Measurements from ENCODE around the gene ATP11A.
"Not testable (repeated sequence)": the region's sequence is repeated elsewhere in the genome, so short reads cannot be mapped to it uniquely, and the experiment has no call there.

Gene ATP11A

DNA sequence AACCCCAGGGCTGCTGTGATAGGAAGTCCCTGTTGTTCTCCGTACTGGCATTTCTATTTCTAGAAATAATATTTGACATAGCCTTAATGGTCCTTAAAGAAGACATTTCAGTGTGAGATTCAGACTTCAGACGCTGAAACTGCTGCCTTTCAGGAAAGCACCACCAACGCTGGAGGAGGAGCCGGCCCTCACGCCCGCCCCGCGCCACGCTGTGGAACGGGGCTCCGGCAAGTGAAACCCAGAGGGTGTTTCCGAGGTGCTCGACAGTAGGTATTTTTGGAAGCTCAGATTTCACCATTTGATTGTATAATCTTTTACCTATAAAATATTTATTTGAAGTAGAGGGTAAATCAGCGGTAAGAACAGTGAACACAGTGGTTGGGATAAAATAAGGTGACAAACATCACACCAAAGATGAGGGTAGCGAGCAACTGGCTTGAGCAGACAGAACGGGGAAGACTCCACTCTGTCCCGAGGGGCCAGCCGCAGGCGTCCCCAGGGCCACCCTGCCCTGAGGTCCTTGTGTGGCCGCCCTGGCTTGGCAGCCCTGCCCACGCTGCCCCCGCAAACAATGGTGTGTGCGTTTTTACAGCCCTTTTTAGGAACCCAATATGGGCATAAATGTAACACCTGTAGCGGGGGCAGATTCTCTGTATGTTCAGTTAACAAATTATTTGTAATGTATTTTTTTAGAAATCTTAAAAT is 193.6 kb downstream of the ATP11A start:
- peaks cover 3% of the 10 kb centered on the region for H3K4me1 ChIP-seq (ENCODE audit: insufficient read depth, insufficient read length)
- no peak overlapping the region for H3K9ac ChIP-seq (ENCODE audit: insufficient read length, low read depth)
- no peak for DNase-seq (ENCODE audit: low read depth, low spot score)
- no peaks in the 10 kb centered on the region for H3K9me3 ChIP-seq (ENCODE audit: insufficient read depth, low read length)
- no peak overlapping the region for H3K4me3 ChIP-seq (ENCODE audit: insufficient read length, low read depth)
- no peak for TF ChIP-seq ZNF274 (IDR thresholded peaks at IDR 0.05; ENCODE audit: low read depth, low read length)
- TF ChIP-seq SUZ12 (IDR thresholded peaks at IDR 0.05; ENCODE audit: extremely low read depth, insufficient read depth, insufficient read length): no peak
- TF ChIP-seq YY1 (IDR thresholded peaks at IDR 0.05; ENCODE audit: insufficient read depth, insufficient read length): no peak
- H3K27me3 ChIP-seq (ENCODE audit: insufficient read depth, insufficient read length): no peaks in the 10 kb centered on the region
- H3K36me3 ChIP-seq (ENCODE audit: insufficient read depth, insufficient read length, low read length): peaks cover 45% of the 10 kb centered on the region

DNA sequence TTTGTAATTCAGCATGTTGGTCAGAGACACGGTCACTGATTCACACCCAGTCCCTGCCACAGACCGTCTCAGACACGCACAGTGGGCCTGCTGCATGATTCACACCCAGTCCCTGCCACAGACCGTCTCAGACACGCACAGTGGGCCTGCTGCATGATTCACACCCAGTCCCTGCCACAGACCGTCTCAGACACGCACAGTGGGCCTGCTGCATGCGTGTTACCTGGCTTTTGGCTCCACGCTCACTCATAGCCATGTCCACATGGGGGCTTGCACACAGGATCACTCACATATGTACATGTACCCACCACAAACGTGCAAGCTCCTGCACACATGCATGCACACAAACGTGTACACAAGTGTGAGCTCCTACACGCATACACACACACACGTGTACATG is 194.9 kb downstream of the ATP11A start:
- peaks cover 36% of the 10 kb centered on the region for H3K36me3 ChIP-seq (ENCODE audit: insufficient read depth, insufficient read length, low read length)
- not testable (repeated sequence) for H3K4me1 ChIP-seq (ENCODE audit: insufficient read depth, insufficient read length); H3K27me3 ChIP-seq (ENCODE audit: insufficient read depth, insufficient read length); H3K9me3 ChIP-seq (ENCODE audit: insufficient read depth, low read length); H3K4me3 ChIP-seq (ENCODE audit: insufficient read length, low read depth); H3K9ac ChIP-seq (ENCODE audit: insufficient read length, low read depth); DNase-seq (ENCODE audit: low read depth, low spot score)

DNA sequence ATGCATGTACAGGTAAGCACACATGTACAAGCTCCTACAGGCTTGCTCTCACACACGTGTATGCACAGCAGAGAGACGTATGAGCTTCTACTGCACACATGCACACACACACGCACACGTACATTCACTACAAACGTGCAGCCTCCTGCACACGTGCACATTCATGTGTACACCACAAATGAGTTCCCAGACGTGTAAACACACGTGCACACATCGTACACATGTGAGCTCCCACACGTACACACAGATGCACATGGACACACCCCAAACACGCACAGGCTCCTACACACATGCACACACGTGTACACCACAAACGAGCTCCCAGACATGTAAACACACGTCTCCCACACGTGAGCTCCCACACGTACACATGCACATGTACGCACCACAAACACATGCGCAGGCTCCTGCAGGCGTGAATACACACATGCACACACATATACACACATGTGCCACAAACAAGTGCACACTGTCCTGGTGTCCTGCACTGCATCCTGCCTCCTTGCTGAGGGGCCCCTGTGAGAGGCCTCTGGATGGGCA is 195.5 kb downstream of the ATP11A start:
- no peak overlapping the region for H3K4me3 ChIP-seq (ENCODE audit: insufficient read length, low read depth)
- H3K27me3 ChIP-seq (ENCODE audit: insufficient read depth, insufficient read length): peaks cover 7% of the 10 kb centered on the region
- peaks cover 31% of the 10 kb centered on the region for H3K36me3 ChIP-seq (ENCODE audit: insufficient read depth, insufficient read length, low read length)
- no peak for TF ChIP-seq YY1 (IDR thresholded peaks at IDR 0.05; ENCODE audit: insufficient read depth, insufficient read length)
- H3K9ac ChIP-seq (ENCODE audit: insufficient read length, low read depth): no peak overlapping the region
- H3K4me1 ChIP-seq (ENCODE audit: insufficient read depth, insufficient read length): peaks cover 3% of the 10 kb centered on the region
- no peaks in the 10 kb centered on the region for H3K9me3 ChIP-seq (ENCODE audit: insufficient read depth, low read length)
- no peak for DNase-seq (ENCODE audit: low read depth, low spot score)

DNA sequence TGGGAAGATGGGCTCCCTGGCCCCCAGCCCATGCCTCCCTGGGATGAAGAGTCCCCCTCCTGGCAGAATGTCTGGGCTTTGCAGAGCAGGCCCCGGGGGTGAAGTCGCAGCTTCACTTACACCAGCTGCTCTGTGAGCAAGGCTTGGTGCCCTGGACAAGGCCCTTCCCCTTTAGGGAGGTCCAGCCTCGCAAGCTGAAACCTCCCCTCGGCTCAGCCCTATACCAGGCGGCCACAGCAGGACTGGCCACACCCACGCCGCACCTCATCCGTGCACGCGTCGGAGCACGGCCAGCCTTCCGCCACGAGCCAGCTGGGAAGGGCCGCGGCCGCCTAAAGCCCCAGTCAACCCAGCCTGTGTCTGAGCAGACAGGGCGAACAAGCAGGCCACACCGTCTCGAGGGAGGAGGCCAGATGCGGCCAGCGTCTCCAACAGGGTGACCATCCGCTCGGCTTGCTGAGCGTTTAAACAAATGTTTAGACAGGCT is 196.0 kb downstream of the ATP11A start:
- Histone ChIP-seq H3K9me3 (ENCODE audit: insufficient read depth, low read length) (no peaks in the 10 kb centered on the region), H3K4me1 (ENCODE audit: insufficient read depth, insufficient read length) (peaks cover 3% of the 10 kb centered on the region), H3K4me3 (ENCODE audit: insufficient read length, low read depth) (peak overlapping the region; percentile 24), H3K9ac (ENCODE audit: insufficient read length, low read depth) (peak overlapping the region; percentile 76), H3K36me3 (ENCODE audit: insufficient read depth, insufficient read length, low read length) (peaks cover 26% of the 10 kb centered on the region), H3K27me3 (ENCODE audit: insufficient read depth, insufficient read length) (peaks cover 12% of the 10 kb centered on the region)
- TF ChIP-seq SUZ12 (IDR thresholded peaks at IDR 0.05; ENCODE audit: extremely low read depth, insufficient read depth, insufficient read length) (no peak), ZNF274 (IDR thresholded peaks at IDR 0.05; ENCODE audit: low read depth, low read length) (no peak), YY1 (IDR thresholded peaks at IDR 0.05; ENCODE audit: insufficient read depth, insufficient read length) (no peak)
- no peak for DNase-seq (ENCODE audit: low read depth, low spot score)

DNA sequence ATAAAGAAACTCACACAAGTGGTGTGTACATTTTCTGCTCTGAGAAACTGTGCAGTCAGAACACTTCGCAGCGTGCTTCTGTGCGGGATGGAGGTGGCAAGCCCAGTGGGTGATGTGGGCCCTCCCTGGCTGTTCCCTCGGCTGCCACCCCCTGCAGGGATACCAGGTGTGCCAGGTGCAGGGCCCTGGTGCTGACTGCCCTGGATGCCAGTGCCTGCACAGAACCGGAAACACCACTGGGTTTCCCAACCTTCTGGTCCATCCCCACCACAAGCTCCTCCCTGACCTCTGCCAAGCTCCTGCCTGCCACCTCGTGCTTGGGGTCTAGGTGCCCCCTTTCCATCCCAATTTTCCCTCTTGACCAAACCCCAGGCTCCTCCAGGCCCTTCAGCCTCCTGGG is 197.3 kb downstream of the ATP11A start:
- no peaks in the 10 kb centered on the region for H3K9me3 ChIP-seq (ENCODE audit: insufficient read depth, low read length)
- H3K4me3 ChIP-seq (ENCODE audit: insufficient read length, low read depth): no peak overlapping the region
- no peak for DNase-seq (ENCODE audit: low read depth, low spot score)
- H3K36me3 ChIP-seq (ENCODE audit: insufficient read depth, insufficient read length, low read length): peaks cover 15% of the 10 kb centered on the region
- peaks cover 26% of the 10 kb centered on the region for H3K27me3 ChIP-seq (ENCODE audit: insufficient read depth, insufficient read length)
- no peak for TF ChIP-seq ZNF274 (IDR thresholded peaks at IDR 0.05; ENCODE audit: low read depth, low read length)
- TF ChIP-seq SUZ12 (IDR thresholded peaks at IDR 0.05; ENCODE audit: extremely low read depth, insufficient read depth, insufficient read length): no peak
- no peak for TF ChIP-seq YY1 (IDR thresholded peaks at IDR 0.05; ENCODE audit: insufficient read depth, insufficient read length)
- H3K4me1 ChIP-seq (ENCODE audit: insufficient read depth, insufficient read length): peaks cover 12% of the 10 kb centered on the region
- no peak overlapping the region for H3K9ac ChIP-seq (ENCODE audit: insufficient read length, low read depth)

DNA sequence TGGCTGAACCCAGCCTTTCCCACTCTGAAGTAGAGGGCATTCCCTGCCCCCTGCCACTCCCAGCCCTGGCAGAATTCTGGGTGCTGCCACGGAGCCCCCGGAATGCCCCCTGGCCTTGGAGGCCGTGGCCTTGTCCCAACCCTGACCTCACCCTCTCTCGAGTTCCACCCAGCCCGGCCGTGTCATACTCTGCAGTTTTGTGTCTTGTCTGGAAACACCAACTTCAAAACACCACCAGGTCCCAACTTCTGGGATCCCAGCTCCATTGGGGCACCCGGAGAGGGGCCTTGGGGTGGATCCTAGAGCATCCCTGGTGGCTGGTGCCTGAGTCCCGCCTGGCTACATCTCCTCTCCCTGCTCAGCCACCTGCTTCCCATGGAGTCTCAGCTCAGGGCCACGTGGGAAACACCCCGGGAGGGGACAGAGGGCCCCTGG is 197.7 kb downstream of the ATP11A start:
- H3K27me3 ChIP-seq (ENCODE audit: insufficient read depth, insufficient read length): peaks cover 30% of the 10 kb centered on the region
- DNase-seq (ENCODE audit: low read depth, low spot score): no peak
- TF ChIP-seq ZNF274 (IDR thresholded peaks at IDR 0.05; ENCODE audit: low read depth, low read length): no peak
- no peak for TF ChIP-seq SUZ12 (IDR thresholded peaks at IDR 0.05; ENCODE audit: extremely low read depth, insufficient read depth, insufficient read length)
- TF ChIP-seq YY1 (IDR thresholded peaks at IDR 0.05; ENCODE audit: insufficient read depth, insufficient read length): no peak
- peaks cover 15% of the 10 kb centered on the region for H3K4me1 ChIP-seq (ENCODE audit: insufficient read depth, insufficient read length)
- no peak overlapping the region for H3K4me3 ChIP-seq (ENCODE audit: insufficient read length, low read depth)
- H3K9ac ChIP-seq (ENCODE audit: insufficient read length, low read depth): no peak overlapping the region
- no peaks in the 10 kb centered on the region for H3K9me3 ChIP-seq (ENCODE audit: insufficient read depth, low read length)
- H3K36me3 ChIP-seq (ENCODE audit: insufficient read depth, insufficient read length, low read length): peaks cover 11% of the 10 kb centered on the region

DNA sequence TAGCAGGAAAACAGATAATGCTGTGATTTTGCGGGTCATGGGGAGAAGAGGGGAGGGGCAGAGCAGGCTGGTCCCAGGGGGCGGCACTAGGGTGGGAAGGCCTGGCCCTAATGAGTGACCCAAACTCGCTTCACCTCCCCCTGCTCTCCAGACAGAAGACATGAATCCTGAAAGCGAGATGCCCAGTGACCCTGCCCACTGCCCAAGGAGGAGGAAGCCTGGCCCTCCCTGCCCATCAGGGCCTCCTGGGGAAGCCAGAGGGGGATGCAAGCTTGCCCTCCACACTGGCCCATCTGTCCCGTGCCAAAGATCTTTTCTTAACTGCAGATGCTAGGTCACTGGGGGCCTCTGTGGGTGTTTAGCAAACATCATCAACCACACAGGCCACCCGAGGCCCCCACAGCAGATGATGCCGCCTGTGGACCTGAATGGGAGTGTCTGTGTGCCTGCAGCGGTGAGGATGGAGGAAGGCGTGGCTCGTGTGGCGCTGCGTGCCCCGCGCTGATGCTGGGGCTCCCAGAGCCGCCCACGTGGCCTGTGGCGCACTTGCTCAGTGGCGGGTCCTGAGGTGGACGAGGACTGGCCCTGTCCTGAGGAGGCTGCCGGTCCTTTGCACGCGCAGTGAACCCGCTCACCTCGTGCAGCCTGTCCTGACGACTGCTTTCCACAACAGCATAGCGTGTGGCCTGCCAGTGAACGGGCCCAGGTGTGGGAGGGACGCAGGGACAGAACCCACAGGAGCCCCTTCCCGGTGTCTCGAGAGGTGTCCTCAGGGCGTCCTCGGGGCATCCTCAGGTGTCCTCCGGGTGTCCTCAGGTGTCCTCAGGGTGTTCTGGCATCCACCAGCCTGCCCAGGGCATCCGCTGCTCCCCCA is 198.6 kb downstream of the ATP11A start:
- Histone ChIP-seq H3K4me1 (ENCODE audit: insufficient read depth, insufficient read length) (peaks cover 18% of the 10 kb centered on the region), H3K36me3 (ENCODE audit: insufficient read depth, insufficient read length, low read length) (peaks cover 7% of the 10 kb centered on the region), H3K9ac (ENCODE audit: insufficient read length, low read depth) (no peak overlapping the region), H3K9me3 (ENCODE audit: insufficient read depth, low read length) (no peaks in the 10 kb centered on the region), H3K4me3 (ENCODE audit: insufficient read length, low read depth) (no peak overlapping the region), H3K27me3 (ENCODE audit: insufficient read depth, insufficient read length) (peaks cover 36% of the 10 kb centered on the region)
- TF ChIP-seq YY1 (IDR thresholded peaks at IDR 0.05; ENCODE audit: insufficient read depth, insufficient read length): no peak
- no peak for TF ChIP-seq SUZ12 (IDR thresholded peaks at IDR 0.05; ENCODE audit: extremely low read depth, insufficient read depth, insufficient read length)
- TF ChIP-seq ZNF274 (IDR thresholded peaks at IDR 0.05; ENCODE audit: low read depth, low read length): no peak
- DNase-seq (ENCODE audit: low read depth, low spot score): no peak

Measured in NT2/D1 (cell line).